ENCODE measurements around the gene CNGB1. TPM values are rescaled to one million over a fixed set of nuclear protein-coding genes. Genes with fewer than 3 reads are reported as not detected.
A peak's percentile ranks its signal among the peaks of the same experiment; 100 is the strongest.

Gene CNGB1
- total RNA-seq, 1 donor from 2014 or later = not detected

- Mint-ChIP-seq H3K27me3 (ENCODE audit: insufficient read depth, low read depth) (peaks cover 13% of the 10 kb centered on the region), H3K4me1 (peaks cover 14% of the 10 kb centered on the region), H3K27ac (no peak overlapping the region), H3K4me3 (no peak overlapping the region), H3K9me3 (no peaks in the 10 kb centered on the region), H3K36me3 (no peaks in the 10 kb centered on the region)
- Histone ChIP-seq H3K9me3 (ENCODE audit: low read depth) (no peaks in the 10 kb centered on the region), H3K4me3 (no peak overlapping the region), H3K27ac (no peak overlapping the region), H4K20me1 (ENCODE audit: low read depth) (no peaks in the 10 kb centered on the region), H3K36me3 (no peaks in the 10 kb centered on the region), H3K27me3 (no peaks in the 10 kb centered on the region), H2AFZ (replicated peaks) (no peak overlapping the region), H3K9ac (no peak overlapping the region), H3K79me2 (ENCODE audit: low read depth) (no peaks in the 10 kb centered on the region), H3F3A (ENCODE audit: low read depth) (no peaks in the 10 kb centered on the region), H3K4me1 (no peaks in the 10 kb centered on the region), H3K4me2 (no peak overlapping the region)
- TF ChIP-seq CTCF (IDR thresholded peaks at IDR 0.05) (no peak), EZH2 (IDR thresholded peaks at IDR 0.05) (no peak), EZH2phosphoT487 (IDR thresholded peaks at IDR 0.05) (no peak)
- no peak for DNase-seq (ENCODE audit: low spot score)
Observed at GRCh38 chr16:57914244-57915173, 56.4 kb downstream of the CNGB1 start.

GRCh38 chr16:57912529-57913260 lies 58.2 kb downstream of the CNGB1 start:
- Mint-ChIP-seq H3K36me3 (no peaks in the 10 kb centered on the region), H3K27me3 (ENCODE audit: insufficient read depth, low read depth) (peaks cover 18% of the 10 kb centered on the region), H3K4me3 (no peak overlapping the region), H3K4me1 (peaks cover 14% of the 10 kb centered on the region), H3K9me3 (no peaks in the 10 kb centered on the region), H3K27ac (peak overlapping the region; percentile 1)
- Histone ChIP-seq H3K36me3 (no peaks in the 10 kb centered on the region), H3K4me2 (no peak overlapping the region), H3K4me3 (no peak overlapping the region), H3K4me1 (no peaks in the 10 kb centered on the region), H2AFZ (replicated peaks) (no peak overlapping the region), H3K27ac (no peak overlapping the region), H3K9me3 (ENCODE audit: low read depth) (no peaks in the 10 kb centered on the region), H3F3A (ENCODE audit: low read depth) (no peaks in the 10 kb centered on the region), H3K79me2 (ENCODE audit: low read depth) (no peaks in the 10 kb centered on the region), H4K20me1 (ENCODE audit: low read depth) (no peaks in the 10 kb centered on the region), H3K9ac (no peak overlapping the region), H3K27me3 (no peaks in the 10 kb centered on the region)
- no peak for DNase-seq (ENCODE audit: low spot score)
- TF ChIP-seq EZH2phosphoT487 (IDR thresholded peaks at IDR 0.05) = no peak
- no peak for TF ChIP-seq CTCF (IDR thresholded peaks at IDR 0.05)
- TF ChIP-seq EZH2 (IDR thresholded peaks at IDR 0.05) = no peak

- H3K4me1 ChIP-seq = no peaks in the 10 kb centered on the region
Observed at GRCh38 chr16:57911743-57912142, 59.2 kb downstream of the CNGB1 start.

More at GRCh38 chr16:57911743-57912142, 59.2 kb downstream of the CNGB1 start:
- H3F3A ChIP-seq (ENCODE audit: low read depth) = no peaks in the 10 kb centered on the region
- peak overlapping the region; percentile 34 for H2AFZ ChIP-seq (replicated peaks)
- no peak overlapping the region for H3K4me3 Mint-ChIP-seq
- H3K27ac ChIP-seq = no peak overlapping the region
- no peaks in the 10 kb centered on the region for H3K9me3 ChIP-seq (ENCODE audit: low read depth)
- no peak overlapping the region for H3K4me2 ChIP-seq
- no peaks in the 10 kb centered on the region for H4K20me1 ChIP-seq (ENCODE audit: low read depth)
- H3K4me1 Mint-ChIP-seq = peaks cover 14% of the 10 kb centered on the region
- H3K27me3 ChIP-seq = no peaks in the 10 kb centered on the region
- no peak overlapping the region for H3K9ac ChIP-seq
- no peaks in the 10 kb centered on the region for H3K79me2 ChIP-seq (ENCODE audit: low read depth)
- no peak overlapping the region for H3K4me3 ChIP-seq
- no peaks in the 10 kb centered on the region for H3K36me3 Mint-ChIP-seq
- peaks cover 15% of the 10 kb centered on the region for H3K27me3 Mint-ChIP-seq (ENCODE audit: insufficient read depth, low read depth)
- no peak for DNase-seq (ENCODE audit: low spot score)
- H3K36me3 ChIP-seq = no peaks in the 10 kb centered on the region
- no peak for TF ChIP-seq CTCF (IDR thresholded peaks at IDR 0.05)
- no peak for TF ChIP-seq EZH2 (IDR thresholded peaks at IDR 0.05)
- TF ChIP-seq EZH2phosphoT487 (IDR thresholded peaks at IDR 0.05) = no peak
- H3K9me3 Mint-ChIP-seq = no peaks in the 10 kb centered on the region
- H3K27ac Mint-ChIP-seq = peak overlapping the region; percentile 2
